HS-27A (cell line): ENCODE results near the gene RPN2.

Experiments used
- DNase-seq: peaks from one replicate; pipeline ENCODE4 v3.0.0-alpha.2; 2012; ENCODE audit warnings: low read depth, missing footprints

Gene RPN2

GRCh38 chr20:37243076-37243936 is 64.2 kb downstream of the RPN2 start:
- DNase-seq, result no peak

- no peak for DNase-seq
Measured at GRCh38 chr20:37243937-37244571, 64.9 kb downstream of the RPN2 start.

- DNase-seq, result no peak
Measured at GRCh38 chr20:37244572-37244957, 65.4 kb downstream of the RPN2 start.

- no peak for DNase-seq
Measured at GRCh38 chr20:37245216-37246150, 66.4 kb downstream of the RPN2 start.

GRCh38 chr20:37246736-37247135 is 67.6 kb downstream of the RPN2 start:
- no peak for DNase-seq

DNA sequence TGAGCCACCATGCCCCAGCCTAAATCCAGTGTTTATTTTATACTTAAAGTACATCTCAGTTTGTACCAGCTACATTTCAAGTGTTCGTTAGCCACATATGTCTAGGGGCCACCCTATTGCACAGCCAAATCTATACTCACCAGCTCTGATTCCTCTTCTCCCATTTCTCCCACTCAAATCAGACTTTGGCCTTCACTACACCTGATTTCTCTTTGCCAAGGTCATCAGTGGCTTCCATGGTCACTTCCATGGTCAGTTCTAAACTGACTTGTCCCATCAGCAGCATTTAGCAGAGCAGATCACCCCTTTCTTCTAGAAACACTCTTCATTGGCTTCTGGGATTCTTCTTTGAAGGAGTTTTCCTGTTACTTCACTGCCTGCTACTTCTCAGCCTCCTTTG is 68.4 kb downstream of the RPN2 start:
- DNase-seq, result no peak

GRCh38 chr20:37249304-37249703 is 70.2 kb downstream of the RPN2 start:
- DNase-seq, result no peak

DNA sequence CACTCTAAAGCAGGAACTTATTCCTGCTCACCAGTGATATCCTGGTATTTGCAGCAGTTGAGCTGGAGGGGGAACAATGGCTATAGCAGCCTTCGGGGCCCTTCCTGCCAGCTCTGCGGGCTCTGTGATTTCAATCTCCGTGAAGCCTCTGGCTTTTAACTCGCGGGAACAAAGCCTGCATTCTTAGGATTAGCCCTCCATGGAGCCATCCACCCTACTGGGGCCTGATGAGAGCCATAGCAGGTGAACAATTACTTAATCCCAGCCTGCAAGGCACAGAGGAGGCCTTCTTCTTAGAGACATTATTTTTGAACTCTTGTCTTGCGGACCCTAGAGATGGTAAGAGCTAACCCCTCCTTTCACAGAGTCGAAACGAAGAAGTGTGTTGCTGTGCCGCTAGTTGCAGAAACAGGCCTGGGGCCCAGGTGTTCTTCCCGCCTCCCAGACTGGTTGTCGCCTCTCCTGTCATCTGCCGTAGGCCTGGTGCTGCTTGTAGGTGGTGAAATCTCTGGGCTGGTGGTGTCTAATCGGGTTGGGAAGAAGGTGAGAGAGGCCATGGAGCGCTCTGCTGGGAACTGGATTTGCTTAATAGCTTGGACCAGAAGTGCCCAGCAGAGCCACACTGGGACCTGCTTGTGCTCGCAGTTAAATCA is 72.8 kb downstream of the RPN2 start:
- DNase-seq, result no peak

DNA sequence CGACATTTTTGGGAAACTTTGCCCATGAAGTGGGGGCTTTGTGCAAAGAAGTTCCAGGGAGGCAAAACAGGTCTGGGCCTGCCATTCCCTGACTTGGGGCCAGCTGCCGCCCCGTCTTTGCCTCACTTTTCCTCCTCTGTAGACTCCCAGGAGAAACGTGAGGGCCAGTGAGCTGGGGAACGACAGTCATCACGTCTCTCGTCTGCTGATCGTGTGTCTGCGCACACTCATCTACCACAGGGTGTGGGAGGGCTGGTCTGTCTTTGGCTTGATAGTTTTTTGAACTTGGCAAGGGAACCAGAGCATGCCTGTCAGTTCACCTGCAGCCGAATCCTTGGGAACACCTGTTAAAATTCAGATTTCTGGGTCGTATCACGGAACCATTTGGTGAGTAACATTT is 74.0 kb downstream of the RPN2 start:
- no peak for DNase-seq

DNA sequence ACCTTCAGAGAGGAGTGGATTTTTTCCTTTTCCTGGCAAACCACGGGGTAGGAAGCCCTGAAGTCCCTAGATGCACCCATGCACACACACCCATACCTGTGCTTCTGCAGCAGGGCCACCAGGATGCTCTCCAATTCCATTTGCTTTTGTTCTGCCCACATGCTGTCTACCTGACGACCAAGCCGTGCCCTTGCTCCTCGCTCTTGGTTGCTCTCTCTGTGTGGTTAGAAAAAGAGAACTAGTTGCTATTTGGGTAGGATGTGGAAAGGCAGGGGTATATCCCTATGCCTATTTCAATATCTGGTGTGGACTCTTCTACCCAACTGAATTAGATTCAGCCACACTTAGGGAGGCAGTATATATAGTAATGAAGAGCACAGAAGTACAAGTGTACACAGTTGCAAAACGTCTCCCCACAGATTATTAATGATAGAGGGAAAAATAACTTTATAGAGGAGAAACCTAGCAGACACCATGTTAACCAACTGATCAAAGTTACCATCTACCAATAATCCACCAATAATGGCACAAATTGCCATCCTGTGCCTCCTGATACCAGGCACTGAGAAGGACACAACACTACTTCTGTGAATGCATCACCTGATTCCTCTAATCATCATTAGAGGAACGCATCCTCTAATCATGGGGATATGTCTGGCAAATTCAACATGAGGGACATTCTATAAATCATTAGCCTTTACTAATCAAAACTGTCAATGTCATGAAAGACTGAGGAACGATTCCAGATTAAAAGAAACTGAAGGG is 75.2 kb downstream of the RPN2 start:
- DNase-seq, result no peak

GRCh38 chr20:37256286-37256685 is 77.2 kb downstream of the RPN2 start:
- DNase-seq, result no peak

DNA sequence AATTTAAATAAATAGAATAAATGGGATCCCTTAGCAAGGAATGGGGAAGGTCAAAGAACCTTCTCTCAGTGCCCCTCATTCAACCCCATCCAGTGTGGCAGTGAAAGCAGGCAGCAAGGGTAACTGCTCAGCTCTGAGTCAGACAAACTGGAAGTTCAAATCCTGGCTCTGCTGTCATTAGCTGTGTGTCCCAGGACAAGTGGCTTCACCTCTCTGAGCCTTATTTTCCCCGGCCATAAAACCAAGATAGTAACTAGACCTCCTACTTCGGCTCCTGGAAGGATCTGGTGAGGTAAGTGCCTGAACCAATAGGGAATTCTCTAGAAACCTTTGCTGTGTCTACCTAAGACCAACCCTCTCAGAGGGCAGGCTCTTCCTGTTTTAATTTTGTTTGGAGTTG is 78.4 kb downstream of the RPN2 start:
- no peak for DNase-seq

DNA sequence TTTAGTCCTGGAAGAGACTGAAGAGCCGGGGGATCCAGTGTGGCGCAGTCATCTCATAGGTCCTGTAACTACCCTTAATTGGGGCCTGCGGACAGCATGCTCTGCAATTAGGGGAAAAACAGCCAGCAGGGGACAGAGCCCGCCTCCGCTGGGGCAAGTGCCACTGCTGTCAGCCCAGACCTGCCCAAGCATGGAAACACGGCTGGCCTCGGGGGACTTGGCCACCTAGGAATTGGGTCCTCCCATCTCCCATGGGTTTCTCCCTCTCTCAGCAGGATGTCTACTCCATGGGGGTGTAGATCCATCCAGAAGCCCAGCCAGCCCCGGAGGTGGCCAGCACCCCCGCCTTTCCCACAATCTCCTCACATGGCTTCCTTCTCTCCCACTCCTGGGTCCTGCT is 78.9 kb downstream of the RPN2 start:
- no peak for DNase-seq

DNA sequence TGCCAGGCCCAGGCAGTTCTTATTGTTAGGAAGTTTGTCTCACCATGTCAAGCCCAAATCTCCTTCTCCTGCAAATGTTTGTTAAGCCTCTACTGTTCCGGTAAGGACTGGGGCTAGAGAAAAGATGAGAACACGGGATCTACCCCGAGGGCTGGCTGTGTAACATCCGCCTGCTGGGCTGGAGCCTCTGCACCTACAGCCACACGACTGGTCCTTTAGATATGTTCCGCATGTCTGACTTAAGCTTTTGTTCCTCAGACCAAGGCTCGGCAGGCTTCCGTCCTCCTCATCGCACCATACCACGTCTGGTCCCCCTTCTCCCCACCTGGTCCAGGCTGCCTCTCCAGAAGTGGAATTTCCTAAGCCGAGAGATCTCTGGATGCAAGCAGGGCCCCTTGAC is 79.9 kb downstream of the RPN2 start:
- no peak for DNase-seq

GRCh38 chr20:37259865-37260264 is 80.7 kb downstream of the RPN2 start:
- no peak for DNase-seq

GRCh38 chr20:37260923-37261322 is 81.8 kb downstream of the RPN2 start:
- DNase-seq, result no peak

GRCh38 chr20:37261714-37262113 is 82.6 kb downstream of the RPN2 start, which contains the start of gene GHRH:
TSS of gene GHRH (minus strand) at chr20:37261814. CDS start at chr20:37256889, 4,925 bp downstream.
- no peak for DNase-seq

- no peak for DNase-seq
Measured at GRCh38 chr20:37262505-37262904, 83.4 kb downstream of the RPN2 start.

- DNase-seq, result no peak
Measured at GRCh38 chr20:37263686-37264085, 84.6 kb downstream of the RPN2 start.

- no peak for DNase-seq
Measured at GRCh38 chr20:37265152-37265551, 86.0 kb downstream of the RPN2 start.
